Epithelial cell of prostate (primary cell): ENCODE measurements around the gene AMBRA1.

Experiments
- DNase-seq: peaks from one replicate; pipeline ENCODE4 v3.0.0-alpha.2; 2011; ENCODE audit warnings: low read depth, low spot score
- H3K27ac ChIP-seq: fragments of 450-650 bp; 2 replicates; pipeline ENCODE4 v1.5.1; 2017; ENCODE audit warnings: mild to moderate bottlenecking

AMBRA1 gene

DNA sequence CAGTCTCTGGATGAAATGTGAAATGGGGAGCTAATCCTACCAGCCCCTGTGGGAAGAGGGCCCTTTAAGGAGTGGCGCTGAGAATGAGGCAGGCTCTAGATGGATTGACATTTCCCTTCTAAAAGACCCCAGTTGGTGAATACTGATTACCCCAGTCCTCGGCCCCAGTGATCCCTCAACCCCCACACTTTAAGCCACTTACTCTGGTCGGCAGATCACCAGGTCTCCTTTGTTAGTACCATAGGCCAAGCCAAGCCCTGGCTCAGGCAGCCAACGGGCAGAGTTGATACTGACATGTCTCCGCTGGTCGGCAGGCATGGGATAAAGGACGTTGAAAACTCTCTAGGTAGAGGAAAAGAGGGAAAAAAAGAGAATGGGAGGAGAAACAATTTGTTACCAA, 176.1 kb downstream of the AMBRA1 start:
- DNase-seq = no peak
- H3K27ac ChIP-seq = no peak overlapping the region

DNA sequence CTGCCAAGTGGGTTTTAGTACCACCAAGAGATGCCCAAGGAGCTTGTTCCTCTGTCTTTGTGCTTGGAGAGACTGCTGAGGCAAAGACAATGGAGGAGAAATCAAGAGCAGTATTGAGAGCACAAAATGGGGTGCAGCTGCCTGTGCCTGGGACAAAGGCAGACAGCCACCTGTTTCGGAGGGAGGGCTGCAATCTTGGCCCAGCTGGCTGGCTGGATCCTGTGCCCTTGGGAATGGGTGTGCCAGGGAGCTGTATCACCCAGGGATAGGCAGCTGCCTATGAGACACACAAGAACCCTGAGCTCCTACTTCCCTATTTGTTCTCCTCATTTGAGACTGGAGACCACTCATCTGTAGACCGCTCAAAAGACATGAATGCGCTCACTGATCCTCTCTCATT, 178.9 kb downstream of the AMBRA1 start:
- no peak overlapping the region for H3K27ac ChIP-seq
- no peak for DNase-seq

DNA sequence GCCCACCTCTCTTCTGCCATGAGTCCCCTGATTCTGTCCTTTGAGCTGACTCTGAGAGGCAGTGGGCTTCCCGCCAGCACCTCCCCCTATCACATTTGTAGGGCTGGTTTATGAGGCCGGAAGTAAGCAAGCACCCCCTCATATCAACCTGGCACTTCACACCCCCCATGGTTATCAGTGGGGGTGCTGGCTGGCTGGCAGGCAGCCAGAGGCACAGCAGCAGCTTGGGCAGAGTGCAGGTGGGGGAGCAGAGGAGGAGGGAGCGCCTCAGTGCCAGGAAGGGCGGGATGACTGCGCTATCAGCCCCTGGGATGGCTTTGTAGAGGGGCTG, 179.4 kb downstream of the AMBRA1 start:
- H3K27ac ChIP-seq = no peak overlapping the region
- DNase-seq = no peak

DNA sequence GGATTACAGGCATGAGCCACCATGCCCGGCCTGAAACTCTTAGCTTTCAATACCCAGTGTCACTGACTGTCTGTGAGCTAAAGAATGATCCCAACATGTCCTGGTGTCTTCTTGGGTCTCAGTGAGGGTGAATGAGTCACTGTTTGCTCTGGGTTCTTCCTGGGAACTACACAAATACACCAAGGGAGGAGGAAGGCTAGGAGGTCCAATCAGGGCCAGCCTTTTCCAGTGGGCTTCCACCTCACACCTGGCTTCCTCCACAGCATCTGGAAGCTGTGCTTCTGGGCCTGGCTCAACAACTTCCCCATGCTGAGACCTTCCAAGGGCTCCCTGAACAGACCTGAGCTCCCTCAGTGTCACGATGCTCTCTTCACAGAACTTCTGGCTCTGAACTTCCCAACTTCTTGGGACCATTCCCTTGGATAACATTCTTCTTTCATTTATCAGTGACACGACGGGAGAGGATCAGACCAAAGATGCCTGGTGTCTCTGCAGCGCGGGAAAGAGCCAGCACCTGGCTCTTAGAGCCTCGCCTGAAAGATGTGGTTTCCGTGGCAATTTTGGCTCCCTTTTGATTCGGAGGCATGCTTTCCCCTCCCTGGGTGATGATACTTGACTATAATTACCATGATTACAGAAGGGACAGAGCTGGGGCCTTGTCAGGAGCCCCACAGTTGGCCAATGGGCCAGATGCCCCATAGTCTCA, 179.9 kb downstream of the AMBRA1 start:
- H3K27ac ChIP-seq = no peak overlapping the region
- no peak for DNase-seq

DNA sequence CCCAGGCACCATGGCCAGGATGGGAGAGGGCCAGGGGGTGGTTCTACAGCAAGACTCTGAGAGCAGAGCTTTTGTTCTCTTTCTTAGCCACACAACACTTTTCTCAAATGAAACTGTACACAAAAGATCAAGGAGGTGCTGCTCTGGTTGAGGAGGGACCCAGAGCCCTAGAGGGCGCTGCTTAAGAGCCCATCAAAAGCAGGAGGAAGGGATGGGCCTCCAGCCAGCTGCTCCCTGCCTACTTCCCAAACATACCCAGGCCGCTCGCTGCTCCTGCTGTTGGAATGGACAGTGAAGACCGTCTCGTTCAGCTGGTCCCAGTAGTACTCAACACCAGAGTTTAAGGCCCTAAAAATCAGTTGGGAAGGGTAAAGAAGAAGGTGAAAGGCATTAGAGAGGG, 183.8 kb downstream of the AMBRA1 start:
- DNase-seq = no peak
- H3K27ac ChIP-seq = no peak overlapping the region

DNA sequence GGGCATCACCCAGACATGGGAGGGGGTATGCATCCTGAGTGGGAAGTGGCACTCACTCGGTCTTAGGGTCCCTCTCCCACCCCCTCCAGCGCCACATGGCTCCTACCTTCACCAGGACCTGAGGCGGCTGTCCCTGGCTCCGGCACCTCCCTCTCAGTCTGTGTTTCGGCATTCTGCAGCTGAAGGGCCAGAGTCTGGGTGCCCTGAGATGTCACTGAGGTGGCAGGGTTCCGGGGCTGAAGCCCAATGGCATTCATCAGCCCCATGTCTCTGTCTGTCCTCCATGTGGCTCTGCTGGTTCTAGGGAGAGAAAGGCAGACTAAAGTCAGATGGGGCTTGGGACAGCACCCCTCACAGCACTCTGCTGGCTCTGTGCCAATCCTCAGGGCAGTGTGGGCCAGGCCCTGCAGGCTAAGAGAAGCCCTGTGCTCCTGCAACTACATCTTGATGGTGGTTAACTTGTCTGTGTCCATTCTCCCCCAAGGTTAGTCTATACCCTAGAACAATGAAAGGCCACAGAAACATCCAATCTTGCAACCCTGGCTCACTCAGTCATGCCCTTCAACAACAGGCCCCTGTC, 185.3 kb downstream of the AMBRA1 start:
- H3K27ac ChIP-seq = no peak overlapping the region
- DNase-seq = no peak

DNA sequence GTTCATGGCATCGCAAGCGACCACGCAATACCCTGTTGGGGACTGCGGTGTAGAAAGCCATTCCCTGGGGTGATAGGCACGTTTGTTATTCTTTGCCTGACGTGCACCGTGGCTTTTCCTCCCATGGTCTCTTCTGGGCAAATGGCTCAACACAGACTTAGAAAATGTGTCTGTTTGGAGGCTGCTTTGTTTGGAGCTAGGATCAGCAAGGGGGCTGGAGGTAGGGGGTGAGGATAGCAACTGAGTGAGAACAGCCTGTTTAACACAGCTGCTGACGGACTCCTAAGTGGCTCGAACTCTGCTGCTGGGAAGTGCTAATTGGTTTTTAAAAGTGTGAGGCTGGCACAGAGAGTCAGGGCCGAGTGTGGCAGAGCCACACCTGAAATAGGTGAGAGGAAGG, 186.2 kb downstream of the AMBRA1 start:
- no peak for DNase-seq

DNA sequence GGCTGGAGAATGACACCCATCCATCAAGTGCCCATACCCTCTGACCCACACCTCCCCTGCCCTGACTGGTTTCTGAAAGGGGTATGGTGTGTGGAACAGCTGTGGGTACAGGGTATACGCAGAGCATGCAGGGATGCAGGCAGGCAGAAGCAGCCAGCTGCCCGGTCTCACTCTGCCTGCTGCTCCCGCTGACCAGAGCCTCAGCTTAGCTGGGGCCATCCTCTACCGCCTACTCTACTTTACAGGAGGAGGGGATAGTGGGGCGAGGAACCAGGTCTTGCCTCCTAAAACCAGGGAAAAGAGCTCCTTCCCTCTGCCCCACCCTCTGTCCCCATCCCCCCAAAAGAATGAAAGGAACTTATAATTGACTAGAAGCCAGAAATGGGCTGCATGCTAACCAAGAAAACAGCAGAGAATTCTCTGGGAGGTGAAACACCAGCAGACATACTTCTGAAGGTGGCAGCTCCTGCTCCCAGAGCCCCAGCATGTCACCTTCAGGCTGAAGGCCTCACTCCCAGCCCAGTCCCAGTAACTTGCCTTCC, 189.3 kb downstream of the AMBRA1 start:
- no peak overlapping the region for H3K27ac ChIP-seq
- DNase-seq = no peak

More for the DNA sequence above, 186.2 kb downstream of the AMBRA1 start:
- H3K27ac ChIP-seq = no peak overlapping the region

DNA sequence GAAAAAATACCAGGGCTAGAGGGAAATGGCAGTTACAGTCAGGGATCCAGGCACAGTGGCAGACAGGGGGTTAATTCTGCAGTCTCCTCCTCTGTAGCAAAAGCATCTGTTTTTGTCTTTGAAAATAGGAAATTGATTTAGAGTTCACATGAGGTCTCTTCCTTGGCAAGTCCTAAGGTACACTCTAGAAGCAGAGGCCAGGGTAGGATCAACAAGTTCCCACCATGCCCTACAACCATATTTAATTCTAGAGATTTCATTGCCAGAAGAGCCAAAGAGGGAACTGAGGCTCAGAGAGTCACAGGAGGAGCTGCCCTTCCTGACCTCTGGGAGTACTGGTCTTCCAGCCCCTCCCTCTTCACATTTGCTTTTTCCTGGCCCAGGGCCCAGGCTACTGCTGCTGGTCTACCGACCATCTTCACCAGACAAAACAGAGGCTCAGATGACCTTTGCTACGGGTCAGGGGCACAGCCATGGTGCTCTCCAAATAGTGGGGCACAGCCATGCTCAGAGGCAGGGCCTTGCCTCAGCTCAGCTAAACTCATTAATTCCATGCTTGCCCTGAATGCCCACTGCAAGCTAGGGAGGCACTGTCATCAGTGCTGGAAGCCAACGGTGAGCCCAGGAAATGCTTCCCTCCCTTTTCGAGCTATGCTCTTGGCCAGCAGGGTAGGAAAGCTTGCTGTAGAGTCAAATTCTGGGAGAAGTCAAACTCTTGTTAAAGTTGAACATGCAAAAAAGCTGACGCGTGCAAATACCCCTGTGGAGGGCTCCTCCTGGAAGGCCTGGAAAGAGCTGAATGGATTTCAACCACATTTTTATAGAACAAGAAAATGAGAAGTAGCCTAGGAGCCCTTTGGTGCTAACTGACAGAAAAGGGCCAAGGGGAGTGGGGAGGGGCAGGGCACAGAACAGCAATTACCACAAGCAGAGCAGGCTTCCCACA, 190.6 kb downstream of the AMBRA1 start:
- no peak for DNase-seq
- H3K27ac ChIP-seq = no peak overlapping the region

DNA sequence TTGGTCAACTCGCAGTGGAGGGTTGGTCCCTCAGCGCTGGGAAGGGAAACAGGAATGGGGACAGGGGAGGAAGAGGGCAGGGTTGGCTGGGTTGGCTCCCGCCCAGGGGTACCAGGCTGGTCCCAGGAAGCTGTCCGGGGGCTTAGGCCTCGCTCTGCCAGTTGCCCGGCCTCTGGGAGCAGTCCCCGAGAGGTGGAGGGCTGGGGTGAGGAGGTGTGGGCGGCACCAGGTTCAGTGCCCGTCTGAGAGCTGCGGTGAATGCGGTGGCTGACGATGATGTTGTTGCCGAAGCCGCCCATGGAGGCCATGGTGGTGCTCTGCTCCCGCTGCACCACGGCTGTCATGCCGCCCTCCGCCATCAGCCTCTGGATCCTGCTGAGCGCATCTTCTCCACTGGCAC, 196.3 kb downstream of the AMBRA1 start:
- no peak overlapping the region for H3K27ac ChIP-seq
- DNase-seq = no peak

DNA sequence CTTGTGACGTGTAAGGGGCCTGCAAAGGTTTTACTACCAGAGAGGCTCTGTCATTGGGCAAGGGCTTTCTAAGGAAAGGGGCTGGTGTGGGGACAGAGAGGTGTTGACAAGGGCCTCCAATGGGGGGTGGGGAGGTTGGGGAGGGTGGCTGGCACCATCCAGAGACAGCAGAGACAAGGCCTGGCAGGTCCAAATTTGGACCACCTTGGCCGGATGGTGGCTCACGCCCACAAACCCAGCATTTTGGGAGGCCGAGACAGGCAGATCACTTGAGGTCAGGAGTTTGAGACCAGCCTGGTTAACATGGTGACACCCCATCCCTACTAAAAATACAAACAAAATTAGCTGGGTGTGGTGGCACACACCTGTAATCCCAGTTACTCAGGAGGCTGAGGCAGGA, 200.1 kb downstream of the AMBRA1 start:
- no peak for DNase-seq
- no peak overlapping the region for H3K27ac ChIP-seq

DNA sequence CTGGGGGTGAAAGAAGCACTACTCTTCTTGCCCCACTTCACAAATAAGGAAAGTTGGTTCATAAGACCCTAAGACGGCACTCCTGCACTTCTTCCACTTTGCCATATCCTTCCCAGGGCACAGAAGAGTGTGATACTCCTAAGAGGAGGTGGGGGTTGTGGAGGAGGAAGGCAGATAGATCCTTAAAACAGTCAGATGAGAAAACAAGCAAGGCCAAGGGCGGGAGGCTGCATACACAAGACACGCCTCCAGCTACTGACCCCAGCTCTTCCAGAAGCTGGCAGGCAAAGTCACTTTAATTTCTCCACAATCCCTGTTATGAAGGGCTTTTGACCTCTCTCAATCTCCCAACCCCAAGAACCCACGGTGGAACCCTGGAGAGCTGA, 200.6 kb downstream of the AMBRA1 start:
- no peak for DNase-seq
- H3K27ac ChIP-seq = no peak overlapping the region

DNA sequence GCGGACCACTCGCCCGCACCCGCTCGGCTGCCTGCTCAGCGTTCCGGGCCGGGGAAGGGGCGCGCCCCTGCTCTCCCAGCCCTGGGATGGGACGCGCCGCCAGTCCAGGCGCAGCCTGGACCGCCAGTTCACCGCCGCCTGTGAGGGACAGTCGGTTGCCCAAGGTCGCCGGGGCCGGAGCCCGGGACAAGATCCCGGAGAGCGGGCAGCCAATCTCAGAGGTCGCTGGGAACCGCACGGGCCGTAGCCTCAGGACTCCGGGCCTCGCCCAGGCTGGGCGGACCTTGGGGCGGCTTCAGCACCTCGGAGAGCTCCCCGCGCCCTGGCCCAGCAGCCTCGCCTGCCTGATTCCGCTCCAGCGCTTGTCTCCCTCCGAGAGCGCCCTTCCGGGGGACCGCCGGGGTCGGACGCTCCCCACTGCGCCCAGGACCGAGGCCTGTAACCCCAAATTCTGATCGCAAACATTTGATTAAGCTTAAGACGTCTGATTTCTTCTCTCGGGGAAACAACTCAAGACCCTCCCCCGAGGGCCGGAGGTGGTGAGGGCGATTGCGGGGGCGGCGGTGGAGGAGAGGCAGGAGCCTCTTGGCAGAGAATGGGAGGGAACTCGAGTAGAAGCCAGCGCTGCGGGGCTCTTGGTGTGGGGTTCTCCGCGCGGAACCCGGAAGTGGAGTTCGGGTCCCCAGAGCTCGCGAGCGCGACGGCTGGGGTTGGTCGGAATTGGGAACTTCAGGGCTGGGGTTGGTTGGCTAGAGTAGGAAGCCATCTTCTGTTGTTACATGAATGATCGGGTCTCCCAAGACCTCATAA, 201.2 kb downstream of the AMBRA1 start:
- no peak overlapping the region for H3K27ac ChIP-seq
- no peak for DNase-seq

DNA sequence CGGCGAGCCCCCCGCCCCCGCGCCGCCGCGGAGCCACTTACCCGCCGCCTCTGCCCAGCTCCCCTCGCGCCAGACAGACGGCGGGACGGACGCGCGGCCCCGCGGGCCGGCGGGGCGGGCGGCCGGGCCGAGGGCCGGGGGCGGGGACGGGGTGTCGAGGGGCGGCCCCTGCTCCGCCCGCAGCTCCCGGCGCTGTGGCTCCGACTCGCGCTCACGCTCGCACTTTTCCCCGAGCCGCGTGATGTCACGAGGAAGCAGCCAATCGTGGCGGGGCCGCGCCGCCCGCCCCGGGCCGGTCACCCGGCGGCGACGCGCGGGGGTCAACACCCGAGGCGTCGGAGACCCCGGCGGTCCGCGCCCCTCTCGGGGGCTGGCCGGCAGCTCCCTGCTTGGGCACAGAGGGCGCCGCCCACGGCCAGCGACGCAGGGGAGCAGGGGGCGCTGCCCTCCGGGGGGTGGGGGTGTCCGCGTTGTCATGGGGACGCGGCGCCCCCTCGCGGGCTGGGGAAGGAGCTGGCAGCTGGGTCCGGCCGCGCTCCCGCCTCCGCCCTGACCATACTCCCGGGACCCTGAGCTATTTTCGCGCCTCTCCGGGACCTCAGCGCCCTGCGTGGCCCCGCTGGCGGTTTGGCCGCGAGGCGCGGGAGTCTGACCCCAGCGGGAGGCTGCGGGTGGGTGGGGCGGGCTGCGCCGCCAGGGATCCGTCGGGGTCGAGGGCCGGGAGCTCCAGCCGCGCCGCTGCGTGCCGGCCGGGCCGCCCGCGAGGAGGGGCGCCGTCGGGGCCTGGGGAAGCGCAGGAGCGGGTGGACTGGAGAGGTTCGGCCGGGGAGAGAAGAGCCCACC, 202.0 kb downstream of the AMBRA1 start, which contains the start of gene CHRM4:
TSS of gene CHRM4 (minus strand) at position 199 of the 843 bp plus-strand sequence. CDS start 5,219 bp downstream, outside the sequence.
- H3K27ac ChIP-seq = no peak within 1 kb of the TSS
- DNase-seq = no peak

DNA sequence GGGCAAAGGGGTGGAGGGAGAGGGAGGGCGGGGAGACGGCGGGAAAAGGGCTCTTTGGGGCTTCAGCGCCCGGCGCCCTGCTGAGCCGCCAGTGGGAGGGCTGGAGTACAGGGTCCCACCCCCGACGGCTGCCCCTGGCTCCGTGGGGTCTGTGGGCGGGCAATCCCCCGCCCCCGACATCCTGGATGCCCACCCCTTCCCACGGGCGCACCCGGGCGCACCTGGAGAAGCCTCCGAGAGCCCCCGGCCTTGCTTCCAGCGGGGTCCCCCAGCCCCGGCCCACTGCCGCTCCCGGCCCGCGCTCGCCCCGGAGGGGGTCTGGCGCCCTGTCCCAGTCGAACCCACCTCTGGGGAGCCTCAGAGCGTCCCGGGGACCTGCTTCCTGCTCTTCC, 202.6 kb downstream of the AMBRA1 start:
- no peak overlapping the region for H3K27ac ChIP-seq
- no peak for DNase-seq

DNA sequence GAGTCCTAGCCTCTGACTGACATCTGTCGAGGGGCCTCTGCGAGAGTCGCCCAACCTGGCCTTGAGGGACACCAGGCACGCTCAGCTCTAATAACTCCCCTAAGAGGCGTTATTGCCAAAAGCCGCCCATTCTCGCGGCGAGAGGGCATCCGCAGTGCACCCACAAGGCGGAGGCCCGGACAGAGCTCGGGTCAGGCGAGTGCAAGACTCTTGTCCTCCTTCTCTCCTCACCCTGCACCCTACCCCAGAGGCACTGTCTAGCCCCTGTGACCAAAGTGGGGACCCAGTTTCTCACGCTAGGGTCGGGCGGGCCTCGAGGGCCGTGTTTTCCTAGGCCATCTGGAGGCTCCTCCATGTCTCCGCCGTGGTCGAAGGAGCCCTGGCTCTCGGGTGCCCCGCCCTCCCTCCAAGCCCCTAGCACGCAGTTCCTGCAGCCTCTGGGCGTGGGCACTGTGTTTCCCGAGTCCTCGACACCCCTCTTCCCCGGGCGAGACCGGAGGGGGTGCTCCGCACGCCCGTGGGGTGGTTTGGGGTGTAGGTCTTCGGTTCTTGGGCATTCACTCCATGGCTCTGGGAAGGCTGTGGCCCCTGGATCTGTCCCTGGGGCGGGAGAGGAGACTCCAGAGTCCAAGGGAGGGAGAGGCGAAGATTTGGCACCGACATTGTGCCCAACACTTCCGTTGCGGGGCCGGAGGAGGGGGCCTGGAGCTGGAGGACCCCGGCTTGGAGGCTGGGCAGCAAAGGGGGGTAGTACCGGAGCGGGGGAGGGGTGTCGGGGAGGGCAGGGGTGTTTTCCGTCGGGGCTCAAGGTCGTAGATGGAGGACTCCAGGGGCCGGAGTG, 203.3 kb downstream of the AMBRA1 start:
- DNase-seq = no peak
- no peak overlapping the region for H3K27ac ChIP-seq

DNA sequence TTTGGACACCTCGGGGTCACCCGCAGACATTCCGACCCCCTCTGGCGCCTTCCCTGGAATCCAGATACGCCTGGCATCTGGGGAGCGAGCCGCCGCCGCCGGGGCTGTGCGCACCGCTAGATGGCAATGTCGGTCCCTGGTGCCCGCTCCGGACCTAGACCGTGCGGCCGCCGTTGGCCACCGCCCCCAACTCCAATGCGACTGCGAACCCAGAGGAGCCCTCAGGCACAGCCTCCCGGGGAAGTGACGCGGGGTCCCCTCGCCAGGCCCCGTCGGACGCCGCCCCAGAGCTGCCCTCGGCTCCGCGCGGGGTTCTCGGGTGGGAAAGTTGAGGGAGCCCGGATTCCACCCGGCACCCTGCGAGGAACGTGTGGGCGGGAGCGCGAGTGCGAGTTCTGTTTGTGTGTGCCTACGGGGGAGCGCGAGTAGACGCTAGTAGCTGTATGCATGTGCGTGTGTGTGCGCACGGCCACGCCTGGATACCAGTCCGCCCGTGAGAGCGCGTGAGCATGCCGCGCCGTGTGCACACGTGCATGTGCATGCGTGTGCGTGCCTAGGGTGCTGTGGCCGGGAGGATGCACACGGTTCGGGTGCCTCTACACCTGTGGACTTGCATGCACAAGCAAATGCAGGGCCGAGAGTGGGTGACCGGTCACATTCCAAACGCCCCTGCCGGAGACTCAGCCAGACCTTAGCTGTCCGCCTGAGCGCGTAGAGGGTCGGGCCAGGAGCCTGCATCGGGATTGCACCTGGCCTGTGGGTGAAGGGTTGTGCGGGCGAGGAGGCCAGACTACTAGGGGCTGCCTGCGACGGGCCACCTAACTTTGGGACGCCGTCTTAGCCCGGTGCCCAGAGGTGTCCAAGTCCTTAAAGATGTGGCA, 204.1 kb downstream of the AMBRA1 start:
- no peak overlapping the region for H3K27ac ChIP-seq
- no peak for DNase-seq
